ENCODE measurements around the gene TM7SF2. TPM values are rescaled to one million over a fixed set of nuclear protein-coding genes. Genes with fewer than 3 reads are reported as not detected.
A peak's percentile ranks its signal among the peaks of the same experiment; 100 is the strongest.

TM7SF2 gene
- total and polyA plus RNA-seq, 2 of the 13 experiments (the other 11 are each of a cell fraction or from before 2014, with no cell fraction given) = 56.0 to 66.9 TPM

- TF ChIP-seq HNRNPUL1 (IDR thresholded peaks at IDR 0.05; ENCODE audit: low read depth, low read length) (no peak), ZNF547 (CRISPR knock-in tag; IDR thresholded peaks at IDR 0.05) (peak; percentile 54; the same call in 1 of the 2 replicates), ZNF431 (CRISPR knock-in tag; IDR thresholded peaks at IDR 0.05; ENCODE audit: borderline replicate concordance, low read depth) (no peak; the same call in 1 of the 2 replicates), ZNF513 (CRISPR knock-in tag; conservative IDR thresholded peaks at IDR 0.05) (no peak), MED13 (CRISPR knock-in tag; IDR thresholded peaks at IDR 0.05) (no peak; the same call in 1 of the 2 replicates), NFIC (IDR thresholded peaks at IDR 0.05; ENCODE audit: low read length) (peak; percentile 66; the same call in 1 of the 2 replicates), ZNF564 (CRISPR knock-in tag; IDR thresholded peaks at IDR 0.05) (0 out of 2 replicates have a peak, but pooled peaks have one; percentile 50), HNF1B (CRISPR knock-in tag; IDR thresholded peaks at IDR 0.05) (no peak; the same call in 1 of the 2 replicates), PAF1 (CRISPR knock-in tag; IDR thresholded peaks at IDR 0.05) (no peak), CEBPG (CRISPR knock-in tag; IDR thresholded peaks at IDR 0.05) (0 out of 2 replicates have a peak, but pooled peaks have one; percentile 34), SMARCE1 (IDR thresholded peaks at IDR 0.05; ENCODE audit: borderline replicate concordance) (no peak), ZFP41 (CRISPR knock-in tag; IDR thresholded peaks at IDR 0.05; ENCODE audit: borderline replicate concordance) (no peak), ZNF749 (CRISPR knock-in tag; IDR thresholded peaks at IDR 0.05; ENCODE audit: borderline replicate concordance) (no peak; the same call in 1 of the 2 replicates), MTF2 (CRISPR knock-in tag; IDR thresholded peaks at IDR 0.05; ENCODE audit: borderline replicate concordance) (no peak), REST (IDR thresholded peaks at IDR 0.05; ENCODE audit: borderline replicate concordance in 1 of 2, low read depth in 1 of 2, low read length in 2 of 2) (no peak; a peak in 1 of 4 replicates), ZNF569 (CRISPR knock-in tag; IDR thresholded peaks at IDR 0.05; ENCODE audit: borderline replicate concordance) (no peak), THYN1 (CRISPR knock-in tag; IDR thresholded peaks at IDR 0.05; ENCODE audit: borderline replicate concordance, low read depth) (no peak), ELF1 (CRISPR knock-in tag; IDR thresholded peaks at IDR 0.05) (peak; percentile 92), ZNF724P (CRISPR knock-in tag; IDR thresholded peaks at IDR 0.05; ENCODE audit: borderline replicate concordance) (no peak), ZNF713 (CRISPR knock-in tag; IDR thresholded peaks at IDR 0.05) (no peak), ZFYVE20 (CRISPR knock-in tag; IDR thresholded peaks at IDR 0.05; ENCODE audit: borderline replicate concordance, low read depth) (no peak; the same call in 1 of the 2 replicates)
Measured at GRCh38 chr11:65095974-65096806, 15.5 kb upstream of the TM7SF2 start, which contains the start of gene VPS51 (continued).

Data from HepG2 (cell line).